Body of pancreas (tissue), 4 donors: ENCODE results near the gene SCFD2. TPM values are rescaled to one million over a fixed set of nuclear protein-coding genes. Genes with fewer than 3 reads are reported as not detected.
"Not testable (repeated sequence)": the region's sequence is repeated elsewhere in the genome, so short reads cannot be mapped to it uniquely, and the experiment has no call there.

ENCODE experiments used
- ATAC-seq: fragments of 150-250 bp; one replicate; pipeline ENCODE4 v1.9.1; 2016
- DNase-seq, 4 donors: peaks; one replicate each; pipeline ENCODE4 v3.0.0-alpha.2; 2019
- H3K27ac ChIP-seq, 4 donors: fragments of 200-600 bp; sonication (generic); 1 replicate in 3 of 4; 2 replicates in 1 of 4; pipeline versions ENCODE4 v1.5.1 to v1.6.1; 2016 to 2019; ENCODE audit warnings: mild to moderate bottlenecking in 1 of 4, mixed read lengths in 1 of 4, moderate library complexity in 1 of 4
- H3K27me3 ChIP-seq, 2 donors: fragments of 200-600 bp; sonication (generic); one replicate each; pipeline ENCODE4 v1.6.0; 2016; ENCODE audit warnings: mild to moderate bottlenecking in 1 of 2
- H3K36me3 ChIP-seq, 2 donors: fragments of 200-600 bp; sonication (generic); replicated peaks in 1 of 2; 2 replicates each; pipeline ENCODE4 v1.5.1; 2016; ENCODE audit warnings: low read depth in 2 of 2; ENCODE audit not compliant: insufficient read depth in 1 of 2
- H3K4me1 ChIP-seq: fragments of 200-600 bp; sonication (generic); one replicate; pipeline ENCODE4 v1.6.0; 2016
- H3K4me3 ChIP-seq, 2 donors: fragments of 200-600 bp; sonication (generic); 1 replicate in 1 of 2; 2 replicates in 1 of 2; pipeline ENCODE4 v1.5.1; 2016 to 2019
- H3K9me3 ChIP-seq, 3 donors: fragments of 200-600 bp; sonication (generic); 1 replicate in 2 of 3; 2 replicates in 1 of 3; pipeline ENCODE4 v1.5.1; 2016
- POLR2A ChIP-seq, 3 donors: fragments of 450-650 bp; IDR thresholded peaks; one replicate each; pipeline ENCODE4 v1.6.1; 2016; ENCODE audit warnings: antibody characterized with exemption in 3 of 3, mild to moderate bottlenecking in 2 of 3
- WGBS, 2 donors: methylation state at CpG; one replicate each; pipeline ENCODE4 v1.1.5; 2017; 5-methylcytosine and 5-hydroxymethylcytosine counted together
- intact Hi-C: fragments of 100-400 bp; cut with DNase I; formaldehyde crosslinking; loops from one replicate; pipeline ENCODE4 v1.15.1; 2023
- total RNA-seq, 2 donors: library from RNA; depleted of rRNA; stranded (reverse); fragments of >200 nt; gene quantifications; one replicate each; pipeline ENCODE4 v1.1.0, GENCODE V29; 2016
- TF ChIP-seq, protein P1 (sequence below), 7 experiments: fragments of 450-650 bp in 4 of 7; fragments of 200-600 bp in 3 of 7; sonication (generic) in 3 of 7; IDR thresholded peaks; one replicate each; pipeline ENCODE4 v1.5.1; 2016 to 2019; ENCODE audit warnings: antibody characterized with exemption in 7 of 7

Gene SCFD2
- total RNA-seq, 2 donors from 2014 or later = 17.9 to 53.7 TPM

DNA sequence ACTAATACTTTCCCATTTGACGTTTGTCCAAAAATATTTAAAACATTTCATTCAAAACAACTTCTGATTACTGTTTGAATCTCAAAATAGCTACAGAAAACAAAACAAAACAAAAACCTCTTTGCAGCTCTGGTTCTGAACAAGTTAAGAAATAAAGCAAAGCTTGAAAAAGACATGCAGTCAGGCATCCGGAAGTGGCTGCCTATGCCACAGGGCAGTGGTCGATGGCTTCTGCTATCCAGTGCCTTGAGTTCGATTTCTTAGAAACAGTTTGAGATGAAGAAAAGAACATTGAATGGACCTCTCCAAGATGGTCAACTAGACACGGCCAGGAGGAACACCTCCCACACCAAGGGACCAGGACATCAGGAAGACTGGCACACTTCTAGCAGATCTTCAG lies 125.3 kb downstream of the SCFD2 start:
- H3K27me3 ChIP-seq = no peaks in the 10 kb centered on the region
- H3K9me3 ChIP-seq = peaks cover 0 to under 1% (median 0%) of the 10 kb centered on the region in 3 donors
- TF ChIP-seq POLR2A (IDR thresholded peaks at IDR 0.05) = no peak
- TF ChIP-seq, protein P1, sequence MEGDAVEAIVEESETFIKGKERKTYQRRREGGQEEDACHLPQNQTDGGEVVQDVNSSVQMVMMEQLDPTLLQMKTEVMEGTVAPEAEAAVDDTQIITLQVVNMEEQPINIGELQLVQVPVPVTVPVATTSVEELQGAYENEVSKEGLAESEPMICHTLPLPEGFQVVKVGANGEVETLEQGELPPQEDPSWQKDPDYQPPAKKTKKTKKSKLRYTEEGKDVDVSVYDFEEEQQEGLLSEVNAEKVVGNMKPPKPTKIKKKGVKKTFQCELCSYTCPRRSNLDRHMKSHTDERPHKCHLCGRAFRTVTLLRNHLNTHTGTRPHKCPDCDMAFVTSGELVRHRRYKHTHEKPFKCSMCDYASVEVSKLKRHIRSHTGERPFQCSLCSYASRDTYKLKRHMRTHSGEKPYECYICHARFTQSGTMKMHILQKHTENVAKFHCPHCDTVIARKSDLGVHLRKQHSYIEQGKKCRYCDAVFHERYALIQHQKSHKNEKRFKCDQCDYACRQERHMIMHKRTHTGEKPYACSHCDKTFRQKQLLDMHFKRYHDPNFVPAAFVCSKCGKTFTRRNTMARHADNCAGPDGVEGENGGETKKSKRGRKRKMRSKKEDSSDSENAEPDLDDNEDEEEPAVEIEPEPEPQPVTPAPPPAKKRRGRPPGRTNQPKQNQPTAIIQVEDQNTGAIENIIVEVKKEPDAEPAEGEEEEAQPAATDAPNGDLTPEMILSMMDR (IDR thresholded peaks at IDR 0.05) = no peak
- ATAC-seq (no peak), DNase-seq (no peak)
- H3K4me1 ChIP-seq = no peaks in the 10 kb centered on the region
- H3K4me3 ChIP-seq = no peak overlapping the region
- WGBS, 2 donors = 82 to 84% methylated on average over 5 of the region's 5 CpGs
- H3K36me3 ChIP-seq = no peaks in the 10 kb centered on the region
- no peak overlapping the region for H3K27ac ChIP-seq
- intact Hi-C loops = no loop called here

DNA sequence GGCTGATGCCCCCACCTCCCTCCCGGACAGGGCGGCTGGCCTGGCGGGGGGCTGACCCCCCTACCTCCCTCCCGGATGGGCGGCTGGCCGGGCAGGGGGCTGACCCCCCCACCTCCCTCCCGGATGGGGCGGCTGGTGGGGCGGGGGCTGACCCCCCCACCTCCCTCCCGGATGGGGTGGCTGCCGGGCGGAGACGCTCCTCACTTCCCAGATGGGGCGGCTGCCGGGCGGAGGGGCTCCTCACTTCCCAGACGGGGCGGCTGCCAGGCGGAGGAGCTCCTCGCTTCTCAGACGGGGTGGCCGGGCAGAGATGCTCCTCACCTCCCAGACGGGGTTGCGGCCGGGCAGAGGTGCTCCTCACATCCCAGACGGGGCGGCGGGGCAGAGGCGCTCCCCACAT lies 127.5 kb downstream of the SCFD2 start:
- H3K27me3 ChIP-seq, ATAC-seq, DNase-seq, H3K27ac ChIP-seq, H3K4me1 ChIP-seq, H3K9me3 ChIP-seq, H3K36me3 ChIP-seq, H3K4me3 ChIP-seq, intact Hi-C loops: not testable (repeated sequence)
- WGBS, 2 donors = no CpG with 5 or more reads among the region's 29 CpGs

DNA sequence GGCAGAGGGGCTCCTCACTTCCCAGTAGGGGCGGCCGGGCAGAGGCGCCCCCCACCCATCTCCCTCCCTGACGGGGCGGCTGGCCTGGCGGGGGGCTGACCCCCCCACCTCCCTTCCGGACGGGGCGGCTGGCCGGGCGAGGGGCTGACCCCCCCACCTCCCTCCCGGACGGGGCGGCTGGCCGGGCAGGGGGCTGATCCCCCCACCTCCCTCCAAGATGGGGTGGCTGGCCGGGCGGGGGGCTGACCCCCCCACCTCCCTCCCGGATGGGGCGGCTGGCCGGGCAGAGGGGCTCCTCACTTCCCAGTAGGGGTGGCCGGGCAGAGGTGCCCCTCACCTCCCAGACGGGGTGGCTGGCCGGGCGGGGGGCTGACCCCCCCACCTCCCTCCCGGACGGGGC lies 128.1 kb downstream of the SCFD2 start:
- DNase-seq, H3K4me1 ChIP-seq, H3K9me3 ChIP-seq, H3K4me3 ChIP-seq, intact Hi-C loops, ATAC-seq, H3K27ac ChIP-seq, H3K27me3 ChIP-seq, H3K36me3 ChIP-seq: not testable (repeated sequence)
- WGBS, 2 donors = no CpG with 5 or more reads among the region's 26 CpGs

DNA sequence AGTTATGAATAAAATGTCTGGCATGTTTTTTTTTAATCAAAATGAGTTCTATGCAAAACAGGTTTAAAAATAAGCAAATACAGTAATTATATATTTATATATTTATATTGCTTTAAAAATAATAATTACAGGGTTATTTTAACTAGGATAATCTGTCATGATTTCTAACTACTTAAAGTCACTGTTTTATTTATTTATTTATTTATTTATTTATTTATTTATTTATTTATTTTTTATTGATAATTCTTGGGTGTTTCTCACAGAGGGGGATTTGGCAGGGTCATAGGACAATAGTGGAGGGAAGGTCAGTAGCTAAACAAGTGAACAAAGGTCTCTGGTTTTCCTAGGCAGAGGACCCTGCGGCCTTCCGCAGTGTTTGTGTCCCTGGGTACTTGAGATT lies 129.2 kb downstream of the SCFD2 start:
- H3K4me3 ChIP-seq, H3K27ac ChIP-seq, intact Hi-C loops, H3K9me3 ChIP-seq, H3K36me3 ChIP-seq, H3K4me1 ChIP-seq, DNase-seq, ATAC-seq, H3K27me3 ChIP-seq: not testable (repeated sequence)
- WGBS, 2 donors = no CpG with 5 or more reads among the region's 2 CpGs

DNA sequence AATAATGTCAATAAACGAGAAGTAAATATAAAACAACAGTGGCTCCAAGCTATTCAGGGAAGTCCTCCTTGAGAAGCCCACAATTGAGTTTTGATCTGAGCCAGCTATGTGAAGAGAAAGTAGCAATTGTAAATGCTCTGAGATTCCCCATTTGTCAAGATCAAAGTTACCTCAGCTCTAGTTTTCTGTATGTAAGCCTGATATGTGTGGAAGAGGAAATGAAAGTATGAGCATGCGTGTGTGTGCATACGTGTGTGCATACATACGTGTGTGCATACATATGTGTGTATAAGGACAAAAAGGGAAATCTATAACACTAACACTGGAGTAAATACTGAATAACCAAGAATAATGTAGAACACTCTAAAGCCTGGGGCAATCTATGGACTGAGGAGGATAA lies 130.3 kb downstream of the SCFD2 start:
- DNase-seq (no peak), ATAC-seq (no peak)
- Histone ChIP-seq H3K36me3 (no peaks in the 10 kb centered on the region), H3K27ac (no peak overlapping the region), H3K4me3 (no peak overlapping the region), H3K4me1 (no peaks in the 10 kb centered on the region), H3K27me3 (no peaks in the 10 kb centered on the region), H3K9me3 (no peaks in the 10 kb centered on the region)
- TF ChIP-seq, protein P1 (IDR thresholded peaks at IDR 0.05) = no peak
- TF ChIP-seq POLR2A (IDR thresholded peaks at IDR 0.05) = no peak
- 84 to 85% methylated on average over 4 of the region's 4 CpGs for WGBS, 2 donors
- intact Hi-C loops = no loop called here

DNA sequence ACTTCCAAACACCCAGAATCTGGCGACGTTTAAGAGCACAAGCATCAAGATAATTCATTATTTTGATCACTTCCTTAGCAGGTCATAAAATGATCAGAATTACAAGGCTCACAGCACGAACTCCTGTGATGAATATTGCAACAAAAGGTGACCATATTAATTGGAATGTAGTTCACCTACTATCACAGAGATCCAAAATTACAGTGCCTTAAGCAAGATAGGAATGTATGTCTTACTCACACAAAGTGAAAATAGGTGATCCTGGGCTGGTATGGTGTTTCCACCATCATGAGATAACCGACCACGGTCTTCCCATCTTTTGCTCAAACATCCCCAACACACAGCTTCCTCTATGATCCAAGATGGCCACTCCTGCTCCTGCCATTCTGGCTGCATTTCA lies 131.2 kb downstream of the SCFD2 start:
- no peak for TF ChIP-seq POLR2A (IDR thresholded peaks at IDR 0.05)
- TF ChIP-seq, protein P1 (IDR thresholded peaks at IDR 0.05) = no peak
- H3K4me3 ChIP-seq = no peak overlapping the region
- H3K4me1 ChIP-seq = no peaks in the 10 kb centered on the region
- no peaks in the 10 kb centered on the region for H3K36me3 ChIP-seq
- DNase-seq (no peak), ATAC-seq (no peak)
- no peak overlapping the region for H3K27ac ChIP-seq
- intact Hi-C loops = no loop called here
- WGBS, 2 donors = 96 to 97% methylated on average over 5 of the region's 5 CpGs
- H3K27me3 ChIP-seq = no peaks in the 10 kb centered on the region
- no peaks in the 10 kb centered on the region for H3K9me3 ChIP-seq
